ENCODE results near the gene ABR.

Gene ABR

DNA sequence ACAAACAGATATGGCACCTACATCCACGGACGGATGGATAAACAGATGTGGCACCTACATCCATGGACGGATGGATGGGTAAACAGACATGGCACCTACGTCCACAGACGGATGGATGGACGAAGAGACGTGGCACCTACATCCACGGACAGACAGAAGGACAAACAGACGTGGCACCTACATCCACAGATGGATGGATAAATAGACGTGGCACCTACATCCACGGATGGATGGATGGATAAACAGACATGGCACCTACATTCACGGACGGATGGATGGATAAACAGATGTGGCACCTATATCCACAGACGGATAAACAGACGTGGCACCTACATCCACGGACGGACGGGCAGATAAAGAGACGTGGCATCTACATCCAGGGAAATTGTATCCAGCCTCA is 137.3 kb downstream of the ABR start:
- DNase-seq, result no peak

DNA sequence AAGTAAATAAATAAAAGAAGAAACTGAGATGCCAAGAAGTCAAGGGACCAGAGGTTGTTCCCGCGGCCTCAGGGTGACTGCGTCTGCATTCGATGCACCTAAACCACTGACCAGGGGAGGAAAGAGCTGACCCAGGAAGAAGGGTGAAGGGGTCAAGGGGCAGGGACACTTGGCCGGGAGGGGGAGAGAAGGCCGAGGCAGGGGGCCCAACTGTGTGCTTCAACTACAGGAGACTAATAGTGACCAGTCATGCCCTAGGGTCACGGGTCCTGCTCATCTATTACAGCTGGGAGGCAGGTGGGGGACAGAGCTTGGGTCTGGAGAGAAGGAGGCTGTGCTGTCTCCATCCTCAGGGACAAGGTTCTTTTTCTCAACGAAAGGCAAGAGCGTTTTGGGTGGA is 138.0 kb downstream of the ABR start:
- DNase-seq, result no peak

DNA sequence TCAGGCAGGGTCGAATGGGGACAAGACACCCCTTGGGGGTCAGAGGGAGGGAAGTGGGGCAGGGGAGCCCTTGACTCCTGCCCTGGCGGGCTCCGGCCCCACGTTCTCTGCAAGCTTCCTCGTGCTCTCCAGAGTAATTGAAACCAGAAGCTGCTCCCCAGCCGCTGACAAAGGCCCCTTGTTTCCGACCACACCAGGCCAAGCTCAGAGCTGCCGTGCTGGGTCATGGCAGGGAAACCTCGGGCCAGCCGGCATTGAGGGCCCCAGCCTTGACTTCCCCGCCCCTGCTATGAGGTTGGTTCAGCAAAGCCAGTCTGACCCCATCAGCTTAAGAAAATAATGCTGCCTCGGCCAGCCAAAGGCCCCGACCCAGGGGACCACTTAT is 139.6 kb downstream of the ABR start:
- peak; percentile 57 for DNase-seq

DNA sequence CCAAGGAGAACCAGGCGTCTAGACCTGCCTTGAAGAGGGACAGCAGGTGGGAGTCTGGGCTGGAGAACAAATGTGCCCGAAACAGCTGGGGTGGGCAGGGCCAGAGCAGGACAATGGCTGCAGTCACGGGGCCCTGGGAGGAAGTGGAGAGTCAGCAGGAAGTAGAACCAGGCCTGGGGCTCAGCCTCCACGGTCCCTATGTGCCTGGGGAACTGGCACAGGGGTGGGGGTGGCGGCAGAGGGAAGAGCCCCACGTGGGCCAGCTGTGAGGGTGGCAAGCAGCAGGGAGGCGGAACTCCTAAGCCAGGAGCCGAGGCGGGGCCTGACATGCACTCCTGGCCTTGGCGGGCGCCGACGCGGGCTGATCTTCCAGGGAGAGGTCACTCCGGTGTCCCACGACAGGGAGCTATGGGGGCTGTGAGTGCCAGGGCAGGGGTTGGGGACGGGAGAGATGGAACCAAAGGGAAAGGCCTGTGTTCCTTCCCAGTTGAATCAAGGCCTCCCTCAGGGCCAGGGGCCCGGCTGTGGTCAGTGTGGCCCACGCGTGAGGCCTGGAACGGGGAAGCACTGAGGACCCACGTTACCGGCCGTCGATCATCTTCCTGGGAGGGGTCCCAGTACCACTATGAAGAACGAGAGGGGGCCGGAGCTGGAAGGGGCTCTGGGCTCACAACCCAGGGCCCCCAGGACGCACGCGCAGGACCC is 140.1 kb downstream of the ABR start:
- DNase-seq, result peak; percentile 96

DNA sequence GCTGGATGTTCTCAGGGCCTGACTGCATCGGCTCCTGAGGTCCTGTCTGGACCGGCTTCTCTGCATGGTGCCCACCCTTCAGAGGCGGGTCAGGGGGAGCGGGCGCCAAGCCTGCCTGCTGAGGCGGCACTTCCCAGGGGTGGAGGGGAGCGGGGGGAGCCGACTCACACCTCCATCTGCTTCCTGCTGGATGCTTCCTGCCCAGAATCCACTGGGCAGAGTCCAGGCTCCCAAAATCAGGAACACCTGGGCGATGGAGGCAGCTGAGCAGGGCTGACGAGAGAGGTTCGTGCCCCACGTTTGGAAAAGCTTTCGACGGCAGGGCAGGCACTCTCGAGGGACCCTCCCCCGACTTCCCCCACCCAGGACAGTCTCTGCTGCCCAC is 140.7 kb downstream of the ABR start:
- no peak for DNase-seq

DNA sequence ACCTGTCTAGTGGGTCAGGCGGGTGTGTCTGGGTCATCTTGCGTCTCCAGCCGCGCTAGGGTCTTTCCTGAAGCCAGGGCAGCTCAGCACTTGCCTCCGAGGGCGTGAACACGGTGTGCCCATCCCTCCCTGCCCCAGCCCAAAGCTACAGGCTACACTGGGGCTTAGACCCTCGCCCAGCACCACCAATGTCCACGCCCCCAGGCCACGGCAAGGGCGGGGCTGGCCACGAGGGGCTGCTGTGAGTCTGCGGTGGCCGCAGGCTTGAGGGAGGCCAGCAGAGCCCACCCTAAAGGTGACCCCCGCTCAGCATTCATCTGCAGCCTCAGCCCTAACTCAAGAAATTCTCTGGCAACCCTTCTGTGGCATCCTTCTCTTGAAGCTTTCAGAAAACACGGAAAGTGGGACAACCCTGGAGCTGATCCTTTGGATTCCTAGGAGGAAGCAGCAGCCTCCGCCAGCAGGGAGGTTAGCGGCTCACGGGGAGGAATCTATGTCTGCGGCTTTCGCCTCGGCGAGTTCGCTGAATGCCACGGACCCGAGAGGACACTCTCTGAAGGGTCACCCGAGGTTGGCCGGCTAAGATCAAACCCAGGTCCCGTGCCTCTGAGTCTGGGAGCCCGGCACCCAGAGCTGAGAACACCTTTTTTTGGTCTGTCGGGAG is 141.2 kb downstream of the ABR start:
- no peak for DNase-seq

DNA sequence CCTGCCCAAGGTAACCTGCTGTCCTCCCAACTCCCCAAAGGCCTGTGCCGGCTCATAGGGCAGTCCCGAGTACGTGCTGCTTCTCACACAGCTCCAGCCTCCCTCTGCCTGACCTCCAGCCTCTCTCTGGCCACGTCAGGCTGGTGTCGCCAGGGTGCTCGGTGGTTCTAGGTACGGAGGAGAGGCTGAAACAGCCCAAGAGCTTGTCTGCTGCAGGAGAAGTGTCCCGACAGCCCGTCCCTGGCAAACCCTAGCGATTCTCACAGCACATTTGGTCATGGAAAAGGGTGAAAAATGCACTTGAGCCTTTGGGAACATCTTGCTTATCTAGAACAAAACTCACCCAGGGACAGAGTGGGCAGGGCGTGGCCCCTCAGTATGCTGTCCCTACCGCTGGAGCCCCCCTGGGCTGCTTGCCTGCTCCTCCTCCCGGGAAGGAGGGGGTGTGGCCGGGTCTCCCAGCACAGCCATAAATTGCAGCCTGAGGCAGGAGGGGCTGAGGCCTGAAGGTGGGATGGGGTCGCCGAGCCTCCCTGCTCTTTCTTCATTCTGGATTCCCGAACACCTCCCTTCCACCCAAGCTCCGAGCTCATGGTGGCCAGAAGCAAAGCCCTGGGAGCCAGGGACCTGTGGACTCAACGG is 142.4 kb downstream of the ABR start:
- DNase-seq, result no peak

DNA sequence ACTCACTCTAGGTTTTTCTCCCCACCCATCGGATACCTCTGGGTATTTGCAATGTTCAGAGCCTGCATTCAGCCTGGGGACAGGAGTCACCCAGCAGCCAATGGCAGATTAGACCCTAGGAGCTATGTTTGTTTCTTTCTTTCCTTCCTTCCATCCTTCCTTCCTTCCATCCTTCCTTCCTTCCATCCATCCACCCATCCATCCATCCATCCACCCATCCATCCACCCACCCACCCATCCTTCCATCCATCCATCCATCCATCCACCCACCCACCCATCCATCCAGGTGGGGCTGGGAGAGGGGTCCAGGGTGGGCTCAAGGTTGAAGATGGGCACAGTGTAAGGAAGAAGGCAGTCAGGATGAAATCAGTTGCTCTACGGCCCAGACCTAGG is 142.9 kb downstream of the ABR start:
- no peak for DNase-seq

DNA sequence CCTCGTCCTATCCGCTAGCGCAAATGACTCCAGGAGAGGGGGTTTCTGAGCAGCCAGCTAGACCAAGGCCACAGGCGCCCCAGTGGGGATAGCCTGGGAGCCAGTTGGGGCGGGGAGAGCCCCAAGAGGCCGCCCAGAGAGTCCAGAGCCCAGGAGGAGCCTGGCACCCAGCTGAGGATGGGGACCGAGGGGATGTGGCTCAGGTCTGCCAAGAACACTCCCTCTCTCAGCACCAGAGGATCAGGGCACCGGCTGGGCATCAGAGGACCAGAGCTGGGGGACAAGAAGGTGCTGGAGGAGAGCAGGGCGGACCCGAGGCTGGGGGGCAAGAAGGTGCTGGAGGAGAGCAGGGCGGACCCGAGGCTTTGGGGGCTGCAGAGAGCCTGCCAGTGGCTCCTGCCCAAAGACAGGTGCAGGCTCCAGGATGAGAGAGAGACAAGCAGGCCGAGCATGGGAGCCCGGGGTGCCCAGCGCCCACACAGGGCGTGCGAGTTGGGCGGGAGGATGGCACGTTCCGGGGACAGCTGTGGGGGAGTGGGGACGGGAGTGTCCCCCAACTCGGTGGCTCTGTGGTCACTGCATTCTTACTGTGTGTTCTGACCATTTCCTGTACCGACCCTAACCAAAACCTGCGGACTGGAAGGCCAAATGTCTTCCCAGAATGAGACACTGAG is 143.5 kb downstream of the ABR start:
- DNase-seq, result no peak

DNA sequence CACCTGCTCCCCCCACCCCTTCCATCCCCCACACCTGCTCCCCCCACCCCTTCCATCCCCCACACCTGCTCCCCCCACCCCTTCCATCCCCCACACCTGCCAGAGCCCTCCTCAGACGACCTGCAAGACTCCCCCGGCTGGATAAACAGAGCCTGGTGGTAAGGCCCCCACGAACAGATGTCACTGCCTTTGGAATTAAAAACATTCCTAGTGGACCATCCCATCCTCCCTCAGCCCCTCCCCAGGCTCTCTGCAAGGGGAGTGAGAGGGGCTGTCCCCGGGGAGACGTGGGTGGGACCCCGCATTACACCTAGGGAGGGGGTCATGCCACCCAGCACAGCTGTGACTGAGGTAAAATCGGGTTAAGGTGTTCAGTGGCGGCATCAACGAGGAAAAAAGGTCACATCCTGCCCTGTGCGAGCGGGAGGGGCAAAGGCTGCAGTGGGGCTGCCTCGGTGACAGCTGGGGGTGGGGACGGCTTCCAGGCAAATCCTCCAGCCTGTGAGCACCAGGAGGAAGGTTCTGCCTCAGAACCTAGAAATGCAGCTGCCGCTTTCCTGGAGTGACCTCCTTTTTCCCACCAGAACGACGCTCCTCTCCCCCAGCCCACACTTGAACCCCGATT is 144.1 kb downstream of the ABR start:
- no peak for DNase-seq

DNA sequence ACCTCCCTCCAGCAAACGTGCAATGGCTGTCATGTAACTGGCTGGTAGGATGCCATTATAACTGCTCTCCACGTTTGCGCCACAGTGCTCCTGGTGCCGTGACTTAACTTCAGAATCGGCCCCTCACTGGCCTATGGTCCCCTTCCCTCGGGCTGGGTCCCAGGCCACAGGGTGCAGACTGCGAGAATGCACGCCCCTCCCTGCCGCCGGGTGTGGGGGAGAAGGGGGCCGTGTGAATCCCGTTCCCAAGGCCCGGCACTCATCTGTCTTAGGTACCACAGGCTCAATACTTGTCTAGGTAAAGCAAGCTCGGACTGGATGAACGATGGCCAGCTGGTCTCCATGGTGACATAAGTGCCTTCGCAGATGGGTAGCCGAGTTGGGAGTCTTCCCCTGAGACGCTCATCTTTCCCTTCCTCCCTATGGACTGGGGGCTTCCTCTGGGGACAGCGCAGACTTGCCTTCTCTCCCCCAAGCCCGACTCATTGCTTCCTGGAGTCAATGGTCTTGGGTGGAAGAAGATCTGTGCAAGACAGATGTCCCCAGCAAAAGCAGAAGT is 145.1 kb downstream of the ABR start:
- DNase-seq, result no peak

DNA sequence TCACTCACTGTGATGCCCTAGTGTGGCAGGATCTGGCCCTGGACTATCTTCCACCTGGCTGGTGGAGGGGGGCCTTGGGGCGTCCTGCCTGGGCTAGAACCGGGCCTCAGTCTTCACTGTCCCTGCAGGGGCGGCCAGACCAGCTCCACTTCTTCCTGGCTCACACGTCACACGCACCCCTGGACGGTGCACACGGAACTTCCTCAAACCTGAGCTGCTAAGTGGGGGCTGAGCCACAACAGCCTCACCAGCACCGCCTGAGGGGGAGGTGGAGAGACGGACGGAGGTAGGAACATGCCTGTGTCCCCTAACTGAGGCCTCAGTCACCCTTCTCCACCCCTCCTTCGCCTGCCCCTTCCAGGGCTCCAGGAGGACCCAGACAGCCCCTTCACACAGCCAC is 146.3 kb downstream of the ABR start:
- peak; percentile 20 for DNase-seq

DNA sequence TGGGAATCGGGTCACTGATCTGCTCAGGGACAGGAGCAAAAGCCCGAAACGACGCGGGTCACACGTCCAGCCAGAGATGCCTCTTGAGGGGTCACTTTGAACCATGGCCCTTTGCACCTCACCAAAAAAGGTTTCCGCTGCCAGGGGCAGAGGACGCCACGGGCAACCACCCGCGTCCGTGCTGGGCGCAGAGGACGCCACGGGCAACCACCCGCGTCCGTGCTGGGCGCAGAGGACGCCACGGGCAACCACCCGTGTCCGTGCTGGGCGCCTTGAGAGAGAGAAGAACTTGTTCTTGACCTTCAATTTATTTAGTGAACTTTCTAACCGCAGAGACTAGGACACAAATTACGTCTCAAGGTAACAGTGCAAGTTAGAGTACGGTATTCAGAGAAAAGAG is 147.4 kb downstream of the ABR start:
- DNase-seq, result no peak

DNA sequence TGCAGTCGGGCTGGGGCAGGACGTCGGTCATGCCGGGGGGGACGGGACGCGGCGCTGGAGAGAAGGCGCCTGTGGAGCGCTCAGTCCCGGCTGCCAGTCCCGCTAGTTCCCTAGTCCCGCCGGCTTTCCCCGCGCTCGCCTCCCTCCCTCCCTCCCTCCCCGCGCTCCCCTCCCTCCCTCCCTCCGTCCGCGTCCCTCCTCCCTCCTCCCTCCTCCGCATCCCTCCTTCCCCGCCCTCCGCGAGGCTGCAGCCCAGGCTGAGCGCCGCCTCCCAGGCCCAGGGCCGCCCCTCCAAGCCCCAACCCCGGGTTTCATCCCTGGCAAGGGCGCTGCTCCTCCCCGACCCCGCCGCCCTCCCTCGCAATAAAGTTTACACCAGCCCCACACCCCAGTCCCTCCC is 148.1 kb downstream of the ABR start:
- DNase-seq, result no peak

DNA sequence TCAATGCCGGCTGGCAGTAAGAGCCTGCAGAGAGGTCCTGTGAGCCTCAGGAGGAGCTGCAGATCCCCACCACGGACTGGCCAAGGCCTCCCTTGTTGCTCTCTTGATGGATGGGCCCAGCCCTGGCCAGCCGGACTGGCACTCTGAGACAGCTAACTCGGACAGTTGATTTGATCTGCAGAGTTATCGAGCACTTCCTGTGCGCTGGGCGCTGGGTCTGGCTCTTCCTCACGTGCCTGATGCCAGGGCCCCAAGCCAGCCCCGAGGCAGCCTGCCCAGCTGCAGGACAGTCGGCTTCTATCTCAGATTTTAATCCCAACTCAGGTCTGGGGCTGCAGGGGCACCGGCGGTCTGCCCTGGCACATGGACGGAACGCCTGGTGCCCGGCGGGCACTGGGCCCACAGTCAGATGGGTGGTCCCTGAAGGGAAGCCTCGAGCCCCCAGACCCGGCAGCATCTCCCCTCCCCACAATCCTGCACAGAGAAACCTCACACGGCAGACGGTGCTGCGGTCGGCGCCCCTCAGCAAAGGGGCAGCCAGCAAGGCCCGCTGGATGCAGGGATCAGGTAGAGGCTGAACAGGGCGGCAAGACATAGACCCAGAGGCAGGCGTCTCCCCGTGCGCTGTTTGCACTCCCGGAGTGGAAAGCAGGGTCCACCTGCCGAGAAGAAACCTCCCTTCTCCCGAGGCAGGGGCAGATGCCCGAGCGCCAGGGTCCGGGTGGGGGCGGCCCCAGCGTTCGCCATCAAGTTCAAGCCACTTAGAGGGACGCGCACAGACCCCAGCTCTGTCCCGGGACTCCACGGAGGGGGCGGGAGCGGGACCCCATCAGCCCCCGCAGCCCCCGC is 148.9 kb downstream of the ABR start:
- DNase-seq, result no peak

DNA sequence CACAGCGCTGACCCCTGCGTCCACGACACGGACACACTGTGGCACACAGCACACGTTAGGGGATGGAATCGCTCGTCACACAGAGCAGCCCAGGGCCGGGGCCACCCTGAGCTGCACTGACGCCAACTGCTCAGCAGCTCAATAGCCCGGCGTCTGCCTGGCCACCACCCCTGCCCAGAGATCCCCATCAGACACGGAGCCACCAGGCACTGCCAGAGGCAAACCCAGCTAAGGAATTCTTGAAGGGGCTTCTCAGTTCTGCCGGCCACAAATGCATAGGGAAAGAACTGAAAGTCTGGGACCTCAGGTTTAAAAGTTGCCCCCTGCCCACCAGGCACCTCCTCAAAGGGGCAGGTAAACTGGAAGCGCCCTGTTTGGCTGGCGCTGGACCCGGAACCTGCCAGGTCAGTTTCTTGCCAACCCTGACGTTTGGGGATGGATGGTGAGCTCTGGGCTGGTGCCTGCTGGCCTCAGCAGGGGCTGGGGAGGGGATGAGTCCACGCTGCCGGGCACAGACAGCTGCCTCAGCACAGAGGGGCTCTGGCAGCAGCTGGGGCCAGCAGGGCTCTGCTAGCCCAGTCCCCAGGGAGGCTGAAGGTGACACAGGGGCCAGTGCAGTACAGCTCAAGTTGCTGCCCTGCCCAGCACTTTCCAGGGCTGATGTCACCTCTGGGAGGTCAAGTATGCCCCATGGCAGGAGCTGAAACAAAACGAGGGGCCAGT is 149.7 kb downstream of the ABR start:
- DNase-seq, result no peak

DNA sequence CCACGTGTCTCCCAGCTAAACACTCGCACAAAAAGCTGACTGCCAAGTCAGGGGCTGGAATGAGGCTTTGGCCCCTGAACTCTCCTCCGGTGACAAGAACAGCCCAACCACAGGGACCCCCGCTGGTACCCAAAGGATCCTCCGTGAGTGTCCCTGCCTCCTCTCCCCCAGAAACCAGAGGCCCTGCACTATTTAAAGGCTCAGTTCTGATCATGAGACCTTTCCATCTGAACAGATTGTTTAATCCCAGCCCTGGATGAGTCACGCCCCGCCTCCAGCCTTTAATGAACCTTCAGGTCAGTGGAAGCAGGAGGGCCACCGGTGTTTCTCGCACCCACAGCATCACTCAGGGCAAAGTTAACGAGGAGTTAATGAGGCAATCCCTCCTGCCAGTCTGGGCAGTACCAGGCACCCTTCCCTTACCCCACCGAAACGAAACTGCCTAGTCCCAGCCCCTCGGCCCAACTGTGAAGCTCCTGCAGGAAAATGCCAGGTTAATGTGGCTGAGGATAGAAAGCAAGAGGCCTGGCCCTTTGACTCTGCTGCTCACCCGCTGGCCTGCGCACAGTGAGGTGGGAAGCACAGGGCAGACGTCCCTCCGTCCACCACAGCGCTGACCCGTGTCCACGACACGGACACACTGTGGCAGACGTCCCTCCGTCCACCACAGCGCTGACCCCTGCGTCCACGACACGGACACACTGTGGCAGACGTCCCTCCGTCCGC is 150.4 kb downstream of the ABR start:
- DNase-seq, result peak; percentile 37

DNA sequence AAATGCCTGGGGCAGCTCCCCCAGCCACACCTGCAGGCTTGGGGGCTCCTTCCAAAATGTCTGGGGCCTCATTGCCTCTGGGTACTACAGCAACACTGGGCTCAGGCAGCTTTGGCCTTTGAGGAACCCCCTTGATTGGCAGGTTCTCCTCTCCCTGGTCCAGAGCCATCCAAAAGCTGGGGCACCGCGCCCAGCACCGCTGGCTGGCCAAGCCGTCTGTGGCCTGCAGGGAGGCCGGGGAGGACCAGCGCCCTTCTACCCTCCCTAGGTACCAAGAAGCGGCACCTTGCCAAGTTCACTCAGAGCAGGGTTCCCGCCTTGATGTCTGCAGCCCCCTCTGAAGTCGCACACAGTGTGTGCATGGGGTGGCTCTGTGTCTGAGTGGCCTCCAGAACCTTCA is 152.7 kb downstream of the ABR start:
- no peak for DNase-seq

DNA sequence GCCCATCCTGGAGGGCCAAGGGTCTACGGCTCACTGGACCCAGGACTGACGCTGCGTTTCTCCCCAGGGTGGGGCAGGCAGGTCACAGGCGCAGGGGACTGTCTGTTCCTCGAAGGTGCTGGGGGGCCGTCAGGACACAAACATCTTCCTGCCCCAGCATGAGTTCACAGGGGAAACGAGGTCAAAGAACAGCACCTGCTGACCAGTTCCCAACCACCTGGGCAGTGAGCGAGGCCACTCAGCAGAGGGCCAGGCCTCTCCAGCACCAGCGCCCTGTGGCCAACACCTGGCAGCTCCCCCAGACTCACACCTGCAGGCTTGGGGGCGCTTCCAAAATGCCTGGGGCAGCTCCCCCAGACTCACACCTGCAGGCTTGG is 153.2 kb downstream of the ABR start:
- no peak for DNase-seq

DNA sequence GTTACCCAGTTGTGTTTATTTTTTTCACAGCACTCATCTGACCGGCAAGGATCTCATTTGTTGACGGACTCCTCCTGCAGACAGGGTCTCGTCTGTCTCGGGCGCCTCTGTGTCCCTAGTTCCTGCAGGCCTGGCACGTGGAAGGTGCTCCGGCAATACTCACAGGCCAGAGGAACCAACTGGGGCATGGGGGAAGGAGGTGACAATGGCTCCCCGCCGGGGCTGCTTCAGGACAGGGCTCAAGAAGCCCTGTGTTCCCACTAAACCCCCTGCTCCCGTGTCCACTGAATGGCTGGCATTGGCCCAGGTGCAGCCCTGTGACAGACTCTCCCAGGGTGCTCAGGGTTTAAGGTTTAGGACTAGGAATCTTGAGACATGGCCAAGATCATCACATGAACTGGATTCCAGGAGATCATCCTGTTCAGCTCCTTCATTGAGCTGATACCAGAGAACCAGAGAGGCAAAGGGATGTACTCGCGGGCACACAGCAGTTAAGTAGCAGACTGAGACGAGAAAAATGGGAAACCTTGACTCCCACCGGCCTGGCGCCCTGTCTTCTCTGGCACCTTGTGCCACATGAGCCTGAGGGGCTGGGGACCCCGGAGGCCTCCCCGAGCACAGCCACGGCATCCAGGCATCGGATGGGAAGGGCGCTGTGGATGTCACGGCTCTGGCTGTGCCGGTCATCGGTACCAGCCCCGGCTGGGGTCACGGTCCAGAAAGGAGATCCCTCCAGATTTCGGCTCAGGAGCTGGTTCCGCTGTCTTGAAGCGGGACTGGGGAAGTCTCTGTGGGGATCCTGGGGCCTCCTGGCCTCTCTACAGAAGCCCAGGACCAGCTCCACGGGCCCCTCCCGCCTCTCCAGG is 153.8 kb downstream of the ABR start:
- DNase-seq, result no peak
